Stimulated activated CD4-positive, alpha-beta T cell treated with anti-CD3 and anti-CD28 coated beads, Interleukin-12 subunit alpha, Interleukin-12 subunit beta, amount 100 ng/mL, for 4 hours (primary cell): ENCODE data around the gene MED6.

Experiments
- DNase-seq: peaks from one replicate; pipeline ENCODE4 v3.0.0-alpha.2; 2020

MED6 gene

DNA sequence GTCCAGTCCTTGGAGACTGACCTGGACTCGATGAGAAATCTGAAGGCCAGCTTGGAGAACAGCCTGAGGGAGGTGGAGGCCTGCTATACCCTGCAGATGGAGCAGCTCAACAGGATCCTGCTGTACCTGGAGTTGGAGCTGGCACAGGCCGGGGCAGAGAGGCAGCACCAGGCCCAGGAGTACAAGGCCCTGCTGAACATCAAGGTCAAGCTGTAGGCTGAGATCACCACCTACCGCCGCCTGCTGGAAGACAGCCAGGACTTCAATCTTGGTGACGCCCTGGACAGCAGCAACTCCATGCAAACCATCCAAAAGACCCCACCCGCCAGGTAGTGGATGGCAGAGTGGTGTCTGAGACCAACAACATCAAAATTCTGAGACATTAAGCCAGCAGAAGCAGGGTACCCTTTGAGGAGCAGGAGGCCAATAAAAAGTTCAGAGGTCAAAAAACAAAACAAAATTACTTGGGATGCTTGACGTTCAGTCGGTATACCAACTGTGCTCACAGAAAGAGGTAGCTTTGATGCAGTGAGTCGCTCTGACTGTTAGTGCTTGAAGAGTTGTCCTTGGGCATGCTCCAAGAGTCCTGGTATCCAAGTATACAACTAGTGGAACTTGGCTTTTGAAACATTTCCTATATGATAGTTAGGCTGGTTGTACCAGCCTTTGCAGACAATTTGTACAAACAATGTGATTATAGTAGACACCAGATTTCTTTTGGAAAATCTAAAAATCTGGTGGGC, 4.8 kb downstream of the MED6 start:
- no peak for DNase-seq

GRCh38 chr14:70594461-70594860, 6.0 kb downstream of the MED6 start:
- no peak for DNase-seq

DNA sequence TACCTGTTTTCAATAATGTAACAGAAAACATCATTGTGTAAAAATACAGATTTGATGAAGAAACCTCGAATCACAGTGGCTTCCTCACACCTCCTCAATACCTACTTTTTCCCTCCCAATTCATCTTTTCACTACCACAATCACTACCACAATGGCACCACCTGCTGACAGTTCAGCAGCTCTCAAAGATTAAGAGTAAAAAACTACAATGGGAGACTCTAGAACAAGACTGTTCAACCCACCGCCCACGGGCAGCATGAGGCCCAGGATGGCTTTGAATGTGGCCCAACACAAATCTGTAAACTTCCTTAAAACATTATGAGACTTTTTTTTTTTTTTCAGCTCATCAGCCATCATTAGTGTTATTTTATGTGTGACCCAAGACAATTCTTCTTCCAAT, 15.2 kb downstream of the MED6 start:
- DNase-seq, result no peak

GRCh38 chr14:70576891-70577290, 23.6 kb downstream of the MED6 start:
- no peak for DNase-seq

DNA sequence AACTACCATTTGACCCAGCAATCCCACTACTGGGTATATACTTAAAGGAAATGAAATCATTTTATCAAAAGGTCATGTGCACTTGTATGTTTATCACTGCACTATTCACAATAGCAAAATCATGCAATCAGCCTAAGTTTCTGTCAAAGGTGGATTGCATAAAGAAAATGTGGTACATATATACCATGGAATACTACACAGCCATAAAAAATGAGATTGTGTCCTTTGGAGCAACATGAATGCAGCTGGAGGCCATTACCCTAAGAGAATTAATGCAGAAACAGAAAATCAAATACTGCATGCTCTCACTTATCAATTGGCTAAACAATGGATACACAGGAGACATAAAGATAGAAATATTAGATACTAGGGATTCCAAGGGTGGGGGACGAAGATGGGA, 27.4 kb downstream of the MED6 start:
- no peak for DNase-seq

DNA sequence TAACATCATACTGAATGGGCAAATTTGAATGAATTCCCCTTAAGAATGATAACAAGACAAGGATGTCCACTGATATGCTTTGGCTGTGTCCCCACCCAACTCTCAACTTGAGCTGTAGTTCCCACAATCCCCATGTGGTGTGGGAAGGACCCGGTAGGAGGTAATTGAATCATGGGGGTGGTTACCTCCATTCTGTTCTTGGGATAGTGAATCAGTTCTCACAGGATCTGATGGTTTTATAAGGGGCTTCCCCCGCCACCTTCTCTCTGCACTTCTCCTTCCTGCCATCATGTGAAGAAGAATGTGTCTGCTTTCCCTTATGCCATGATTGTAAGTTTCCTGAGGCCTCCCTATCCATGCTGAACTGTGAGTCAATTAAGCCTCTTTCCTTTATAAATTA, 29.3 kb downstream of the MED6 start:
- no peak for DNase-seq

GRCh38 chr14:70567791-70568190, 32.7 kb downstream of the MED6 start:
- no peak for DNase-seq

- no peak for DNase-seq
These were observed 36.6 kb downstream of the MED6 start for GRCh38 chr14:70563869-70564268.

GRCh38 chr14:70563417-70563816, 37.0 kb downstream of the MED6 start:
- no peak for DNase-seq

DNA sequence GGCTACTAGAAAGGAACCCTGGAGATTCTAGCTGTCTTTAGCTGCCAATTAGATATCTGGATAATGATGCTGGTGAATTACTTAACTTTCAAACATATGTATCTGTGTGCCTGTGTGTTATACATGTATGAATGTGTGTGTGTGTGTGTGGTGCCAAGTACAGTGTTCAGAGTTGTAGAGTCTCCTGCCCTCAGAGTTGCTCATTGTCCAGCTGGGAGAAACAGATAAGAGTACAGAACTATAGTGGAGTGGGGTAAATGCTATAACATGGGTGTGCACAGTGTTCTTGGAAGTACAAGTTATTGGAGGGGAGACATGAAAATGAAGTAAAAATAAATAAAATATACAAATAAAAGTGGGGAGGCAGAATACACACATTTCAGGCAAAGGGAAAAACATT, 42.1 kb downstream of the MED6 start:
- DNase-seq, result no peak

GRCh38 chr14:70555890-70556289, 44.6 kb downstream of the MED6 start:
- DNase-seq, result no peak

- no peak for DNase-seq
These were observed 62.4 kb downstream of the MED6 start for GRCh38 chr14:70538087-70538486.

DNA sequence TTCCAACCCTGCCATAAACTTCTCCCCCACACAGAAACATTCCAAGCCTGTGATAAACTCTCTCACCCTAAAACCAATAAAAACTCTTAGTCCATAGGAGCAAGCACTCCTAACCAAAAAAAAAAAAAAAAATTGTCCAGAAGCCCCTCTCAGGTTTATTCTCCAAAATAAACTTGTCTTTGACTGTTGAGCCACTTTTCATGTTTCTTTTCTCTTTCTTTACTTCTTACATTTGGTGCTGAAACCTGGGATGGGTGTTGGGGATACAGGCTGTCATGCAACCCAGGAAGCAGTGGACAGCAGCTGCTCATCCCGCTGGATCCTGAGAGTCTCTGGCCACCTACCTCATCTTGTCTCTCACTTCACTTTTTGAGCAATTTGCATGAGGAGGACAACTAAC, 63.6 kb downstream of the MED6 start:
- no peak for DNase-seq

DNA sequence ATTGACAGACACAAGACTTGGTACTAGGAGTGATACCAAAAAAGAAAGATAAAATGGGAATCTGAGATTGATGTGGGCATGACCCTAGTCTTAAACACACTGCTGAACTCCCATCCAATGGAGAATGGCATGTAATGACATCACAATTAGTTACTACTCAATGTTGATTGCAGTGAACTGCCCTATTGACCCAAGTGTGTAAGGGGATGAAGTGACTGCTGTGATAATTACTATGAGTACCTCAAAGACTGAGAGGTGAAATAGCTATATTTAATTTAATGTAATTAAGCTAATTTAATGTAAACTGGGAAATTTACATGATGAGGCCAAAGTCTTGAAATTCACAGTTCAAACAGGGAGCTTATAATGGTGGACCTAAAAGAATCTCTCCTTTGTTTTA, 65.6 kb downstream of the MED6 start, which contains the start of gene ADAM20:
Gene ADAM20 (minus strand): TSS at position 101 of the 400 bp plus-strand sequence. CDS start 10,247 bp downstream, outside the sequence.
- DNase-seq, result no peak
